Measurements from ENCODE around the gene WWOX. TPM values are rescaled to one million over a fixed set of nuclear protein-coding genes. Genes with fewer than 3 reads are reported as not detected.

The WWOX gene
- total RNA-seq, 4 donors from 2014 or later: 135 to 209 (median 159) TPM

DNA sequence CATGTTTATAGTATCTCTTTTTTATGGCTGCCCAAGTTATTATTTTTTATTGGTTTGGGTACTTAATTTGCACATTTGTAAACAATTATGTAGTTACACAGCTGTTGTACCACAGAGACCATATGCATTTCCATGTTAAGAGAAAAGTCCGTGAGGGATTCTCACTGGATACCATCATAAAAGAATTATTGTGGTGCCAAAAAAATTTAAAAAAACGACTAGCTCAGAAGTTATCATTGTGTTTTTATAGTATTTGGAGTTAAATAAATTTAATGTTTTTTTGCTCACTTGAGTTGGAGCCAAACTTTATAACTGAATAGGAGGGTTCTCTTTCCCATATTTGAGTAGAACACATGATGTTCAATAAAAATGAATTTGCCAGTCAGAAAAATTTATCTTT, 618.7 kb downstream of the WWOX start:
- no peak for TF ChIP-seq POLR2A (IDR thresholded peaks at IDR 0.05)
- TF ChIP-seq, protein P1, sequence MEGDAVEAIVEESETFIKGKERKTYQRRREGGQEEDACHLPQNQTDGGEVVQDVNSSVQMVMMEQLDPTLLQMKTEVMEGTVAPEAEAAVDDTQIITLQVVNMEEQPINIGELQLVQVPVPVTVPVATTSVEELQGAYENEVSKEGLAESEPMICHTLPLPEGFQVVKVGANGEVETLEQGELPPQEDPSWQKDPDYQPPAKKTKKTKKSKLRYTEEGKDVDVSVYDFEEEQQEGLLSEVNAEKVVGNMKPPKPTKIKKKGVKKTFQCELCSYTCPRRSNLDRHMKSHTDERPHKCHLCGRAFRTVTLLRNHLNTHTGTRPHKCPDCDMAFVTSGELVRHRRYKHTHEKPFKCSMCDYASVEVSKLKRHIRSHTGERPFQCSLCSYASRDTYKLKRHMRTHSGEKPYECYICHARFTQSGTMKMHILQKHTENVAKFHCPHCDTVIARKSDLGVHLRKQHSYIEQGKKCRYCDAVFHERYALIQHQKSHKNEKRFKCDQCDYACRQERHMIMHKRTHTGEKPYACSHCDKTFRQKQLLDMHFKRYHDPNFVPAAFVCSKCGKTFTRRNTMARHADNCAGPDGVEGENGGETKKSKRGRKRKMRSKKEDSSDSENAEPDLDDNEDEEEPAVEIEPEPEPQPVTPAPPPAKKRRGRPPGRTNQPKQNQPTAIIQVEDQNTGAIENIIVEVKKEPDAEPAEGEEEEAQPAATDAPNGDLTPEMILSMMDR (IDR thresholded peaks at IDR 0.05): no peak
- H3K9me3 ChIP-seq: no peaks in the 10 kb centered on the region
- H3K4me1 ChIP-seq: no peaks in the 10 kb centered on the region
- H3K27me3 ChIP-seq: no peaks in the 10 kb centered on the region
- H3K4me3 ChIP-seq (replicated peaks in 1 of 3): no peak overlapping the region
- DNase-seq: no peak
- H3K27ac ChIP-seq: no peak overlapping the region
- 76 to 81% methylated on average over 2 of the region's 2 CpGs for WGBS, 2 donors
- no peaks in the 10 kb centered on the region for H3K36me3 ChIP-seq
- intact Hi-C loops (cut with DNase I): no loop called here

DNA sequence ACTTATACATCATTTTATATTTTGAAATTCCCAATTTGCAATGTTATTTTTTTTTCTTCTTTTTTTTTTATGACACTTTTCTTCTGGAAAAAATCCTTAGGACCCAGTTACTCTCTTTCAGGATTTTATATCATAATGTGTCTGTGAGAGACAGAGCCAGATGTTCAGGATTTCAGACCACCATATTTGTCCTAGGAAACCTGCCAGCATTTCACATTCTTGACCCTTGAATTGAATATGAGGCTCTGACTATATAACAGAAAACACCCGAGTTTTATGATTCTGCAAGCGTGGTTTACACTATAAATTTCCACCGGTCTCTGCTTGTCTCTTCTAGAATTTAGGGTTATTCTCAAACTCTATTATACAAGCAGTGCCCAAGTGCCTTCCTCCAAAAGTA, 621.0 kb downstream of the WWOX start:
- no peak for DNase-seq
- Histone ChIP-seq H3K27me3 (no peaks in the 10 kb centered on the region), H3K27ac (no peak overlapping the region), H3K4me3 (replicated peaks in 1 of 3) (no peak overlapping the region), H3K36me3 (no peaks in the 10 kb centered on the region), H3K9me3 (no peaks in the 10 kb centered on the region), H3K4me1 (no peaks in the 10 kb centered on the region)
- intact Hi-C loops (cut with DNase I): no loop called here
- TF ChIP-seq, protein P1 (IDR thresholded peaks at IDR 0.05): no peak
- TF ChIP-seq POLR2A (IDR thresholded peaks at IDR 0.05): no peak
- 86 to 88% methylated on average over 3 of the region's 3 CpGs for WGBS, 2 donors

DNA sequence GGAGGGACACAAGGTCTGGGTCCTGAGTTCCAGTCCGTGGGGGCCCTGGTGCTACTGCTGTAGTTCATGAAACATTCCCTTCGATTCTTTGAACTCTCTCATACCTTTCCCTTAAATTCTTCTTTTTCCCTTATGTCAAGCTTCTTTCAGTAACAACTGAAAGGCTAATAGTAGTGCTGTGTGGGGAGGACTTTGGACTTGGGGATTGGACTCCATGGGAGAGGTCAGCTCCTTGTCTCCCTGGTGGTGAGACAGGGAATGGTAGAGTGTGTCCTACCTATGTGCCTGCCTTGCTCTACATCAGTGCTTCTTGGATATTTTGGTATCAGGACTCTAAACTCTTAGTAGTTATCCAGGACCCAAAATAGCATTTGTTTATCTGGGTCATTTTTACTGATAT, 628.1 kb downstream of the WWOX start:
- no peaks in the 10 kb centered on the region for H3K4me1 ChIP-seq
- H3K27ac ChIP-seq: no peak overlapping the region
- no peak for DNase-seq
- intact Hi-C loops (cut with DNase I): no loop called here
- no peaks in the 10 kb centered on the region for H3K9me3 ChIP-seq
- no peaks in the 10 kb centered on the region for H3K36me3 ChIP-seq
- no peak overlapping the region for H3K4me3 ChIP-seq (replicated peaks in 1 of 3)
- no peaks in the 10 kb centered on the region for H3K27me3 ChIP-seq
- TF ChIP-seq, protein P1 (IDR thresholded peaks at IDR 0.05): no peak
- TF ChIP-seq POLR2A (IDR thresholded peaks at IDR 0.05): no peak
- WGBS, 2 donors: 95 to 100% methylated on average over 2 of the region's 2 CpGs

DNA sequence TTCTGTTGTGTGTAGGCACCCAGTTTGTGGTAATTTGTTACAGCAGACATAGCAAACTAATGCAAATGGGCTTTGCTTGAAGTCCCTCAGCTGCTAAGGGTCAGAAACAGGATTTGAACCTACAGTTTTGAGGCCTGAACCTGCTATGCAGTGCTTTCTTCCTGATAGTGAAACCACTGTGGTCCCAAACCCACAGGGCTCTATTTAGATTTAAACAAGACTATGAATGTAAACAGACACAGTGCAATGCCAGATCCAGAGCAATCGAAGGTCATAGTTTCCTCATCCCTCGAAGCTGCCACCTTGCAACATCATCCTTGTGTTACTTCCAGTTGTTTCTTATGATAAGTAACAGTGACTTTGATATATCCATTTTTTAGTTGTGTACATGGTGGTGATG, 630.2 kb downstream of the WWOX start:
- no peaks in the 10 kb centered on the region for H3K36me3 ChIP-seq
- TF ChIP-seq, protein P1 (IDR thresholded peaks at IDR 0.05): no peak
- TF ChIP-seq POLR2A (IDR thresholded peaks at IDR 0.05): no peak
- H3K9me3 ChIP-seq: no peaks in the 10 kb centered on the region
- no peak overlapping the region for H3K4me3 ChIP-seq (replicated peaks in 1 of 3)
- H3K27me3 ChIP-seq: no peaks in the 10 kb centered on the region
- H3K4me1 ChIP-seq: no peaks in the 10 kb centered on the region
- no peak for DNase-seq
- intact Hi-C loops (cut with DNase I): no loop called here
- 80 to 92% methylated on average over 2 of the region's 2 CpGs for WGBS, 2 donors
- no peak overlapping the region for H3K27ac ChIP-seq

DNA sequence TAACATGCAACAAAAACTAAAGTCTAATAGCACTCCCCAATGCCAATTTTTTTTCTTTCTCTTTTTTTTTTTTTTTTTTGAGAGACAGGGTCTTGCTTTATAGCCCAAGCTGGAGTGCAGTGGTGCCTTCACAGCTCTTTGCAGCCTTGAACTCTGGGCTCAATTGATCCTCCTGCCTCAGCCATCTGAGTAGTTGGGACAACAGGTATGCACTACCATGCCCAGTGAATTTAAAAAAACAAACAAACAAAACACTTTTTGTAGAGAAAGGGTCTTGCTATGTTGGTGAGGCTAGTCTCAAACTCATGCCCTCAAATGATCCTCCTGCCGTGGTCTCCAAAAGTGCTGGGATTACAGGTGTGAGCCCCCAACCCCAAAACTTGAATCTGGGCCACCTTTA, 632.3 kb downstream of the WWOX start:
- intact Hi-C loops (cut with DNase I): no loop called here

More for the DNA sequence above, 632.3 kb downstream of the WWOX start:
- Histone ChIP-seq H3K4me3 (replicated peaks in 1 of 3) (no peak overlapping the region), H3K27ac (no peak overlapping the region), H3K36me3 (no peaks in the 10 kb centered on the region), H3K9me3 (no peaks in the 10 kb centered on the region), H3K27me3 (no peaks in the 10 kb centered on the region), H3K4me1 (no peaks in the 10 kb centered on the region)
- TF ChIP-seq, protein P1 (IDR thresholded peaks at IDR 0.05): no peak
- no peak for DNase-seq
- 93 to 100% methylated on average over 1 of the region's 1 CpG for WGBS, 2 donors

All from thyroid gland (tissue), 4 donors.